Activated naive CD8-positive, alpha-beta T cell treated with anti-CD3 and anti-CD28 coated beads for 36 hours (primary cell): ENCODE data around the gene NDUFB2. TPM values are rescaled to one million over a fixed set of nuclear protein-coding genes. Genes with fewer than 3 reads are reported as not detected.
"Not testable (repeated sequence)": the region's sequence is repeated elsewhere in the genome, so short reads cannot be mapped to it uniquely, and the experiment has no call there.

ENCODE experiments used
- DNase-seq: peaks from one replicate; pipeline ENCODE4 v3.0.0; 2021
- H3K27ac Mint-ChIP-seq: one replicate; pipeline ENCODE4 v1.8.0; 2022; ENCODE audit warnings: mild to moderate bottlenecking, moderate library complexity, mixed read lengths
- H3K27me3 Mint-ChIP-seq: one replicate; pipeline ENCODE4 v1.8.0; 2022; ENCODE audit warnings: mild to moderate bottlenecking, mixed read lengths
- H3K36me3 Mint-ChIP-seq: one replicate; pipeline ENCODE4 v1.8.0; 2021; ENCODE audit warnings: mild to moderate bottlenecking, mixed read lengths
- H3K4me1 Mint-ChIP-seq: one replicate; pipeline ENCODE4 v1.8.0; 2021; ENCODE audit warnings: mixed read lengths
- H3K4me3 Mint-ChIP-seq: one replicate; pipeline ENCODE4 v1.8.0; 2022; ENCODE audit warnings: mild to moderate bottlenecking, moderate library complexity, mixed read lengths
- H3K9me3 Mint-ChIP-seq: one replicate; pipeline ENCODE4 v1.8.0; 2022; ENCODE audit warnings: mixed read lengths
- total RNA-seq, 2 experiments: library from RNA; stranded (reverse); gene quantifications; one replicate each; pipeline ENCODE4 v1.2.3, GENCODE V29; 2021

NDUFB2 gene
- total RNA-seq, 2 experiments from 2014 or later, result 175 to 196 TPM

DNA sequence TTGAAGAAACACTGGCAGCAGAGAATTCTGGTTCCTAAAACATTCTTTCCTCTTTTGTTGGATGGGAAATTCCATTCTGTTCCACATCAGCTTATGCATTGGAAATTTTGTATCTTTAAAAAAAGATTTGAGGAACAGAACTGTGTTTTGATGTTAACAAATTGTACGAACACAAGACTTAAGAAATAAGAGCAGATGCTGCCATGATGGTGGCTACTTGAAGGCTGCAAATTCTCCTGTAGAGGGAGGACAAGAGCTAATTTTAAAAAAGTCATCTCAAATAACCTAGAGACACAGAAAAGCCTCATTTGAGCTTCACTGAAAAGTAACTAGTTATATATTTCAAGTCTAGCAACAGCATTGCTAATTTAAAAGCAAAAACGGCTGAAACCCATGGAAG lies 29.8 kb downstream of the NDUFB2 start:
- Mint-ChIP-seq H3K4me1 (peaks cover 29% of the 10 kb centered on the region), H3K36me3 (peaks cover 2% of the 10 kb centered on the region), H3K9me3 (no peaks in the 10 kb centered on the region), H3K27me3 (no peaks in the 10 kb centered on the region), H3K4me3 (no peak overlapping the region), H3K27ac (peak overlapping the region; percentile 22)
- DNase-seq, result no peak

DNA sequence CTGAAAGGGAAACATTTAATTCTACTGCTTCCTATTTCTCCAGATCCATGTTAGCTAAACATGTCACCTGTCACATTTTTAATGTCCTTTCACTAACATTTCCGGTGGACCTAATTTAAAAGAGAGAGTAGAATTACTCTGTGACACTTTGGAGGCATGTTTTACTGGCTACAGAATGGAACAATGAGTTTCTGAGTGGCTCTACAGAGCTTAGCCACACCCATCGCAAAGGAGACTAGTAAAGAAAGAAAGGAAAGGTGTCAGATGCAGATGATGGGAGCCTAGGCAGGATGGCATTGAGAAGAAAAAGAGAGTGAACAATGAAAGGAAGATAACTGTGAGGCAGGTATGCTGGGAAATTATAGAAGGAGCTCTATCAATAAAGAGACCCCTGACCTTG lies 35.9 kb downstream of the NDUFB2 start:
- no peaks in the 10 kb centered on the region for H3K4me1 Mint-ChIP-seq
- no peak overlapping the region for H3K4me3 Mint-ChIP-seq
- no peak for DNase-seq

DNA sequence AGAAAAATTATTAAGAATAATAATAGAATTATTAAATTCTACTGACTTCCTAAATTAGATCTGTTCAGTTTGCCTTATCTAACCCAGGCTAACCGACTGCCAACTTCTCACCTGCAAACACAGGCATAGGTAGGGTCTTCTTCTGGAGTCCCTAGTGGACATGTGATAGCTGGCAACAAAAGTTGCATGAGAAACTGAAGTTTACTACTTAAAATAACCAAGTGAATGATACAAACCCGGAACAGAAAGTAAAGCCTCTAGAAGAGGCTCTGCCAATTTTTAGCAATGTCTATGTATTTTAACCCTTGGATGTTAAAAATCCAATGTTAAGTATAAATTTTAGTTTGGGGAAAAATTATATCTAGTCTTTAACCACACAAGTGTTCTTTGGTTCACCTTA lies 37.6 kb downstream of the NDUFB2 start:
- no peak overlapping the region for H3K4me3 Mint-ChIP-seq
- no peak overlapping the region for H3K27ac Mint-ChIP-seq
- DNase-seq, result no peak

More for the DNA sequence above, 35.9 kb downstream of the NDUFB2 start:
- H3K36me3 Mint-ChIP-seq, result peaks cover 5% of the 10 kb centered on the region
- H3K27ac Mint-ChIP-seq, result no peak overlapping the region
- no peaks in the 10 kb centered on the region for H3K27me3 Mint-ChIP-seq
- no peaks in the 10 kb centered on the region for H3K9me3 Mint-ChIP-seq

DNA sequence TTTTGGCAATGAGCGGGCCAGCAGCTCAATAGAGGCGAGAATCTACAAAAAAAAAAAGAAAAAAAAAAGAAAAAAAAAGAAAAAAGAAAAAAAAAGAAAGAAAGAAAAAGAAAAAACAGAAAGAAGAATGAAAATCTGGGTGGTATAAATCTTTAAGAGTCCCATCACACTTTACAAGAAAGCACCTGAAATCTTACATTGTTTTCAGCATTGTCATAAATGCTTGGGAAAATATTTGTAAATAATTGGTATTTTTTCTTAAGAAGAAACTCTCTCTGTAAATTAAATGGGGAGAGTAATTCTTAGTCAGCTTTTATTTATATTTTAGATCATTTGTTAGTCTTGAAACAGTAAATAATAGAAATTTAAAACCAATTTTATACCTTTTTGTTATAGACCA lies 38.2 kb downstream of the NDUFB2 start:
- no peaks in the 10 kb centered on the region for H3K4me1 Mint-ChIP-seq
- no peak overlapping the region for H3K4me3 Mint-ChIP-seq
- H3K36me3 Mint-ChIP-seq, result peaks cover 4% of the 10 kb centered on the region
- no peaks in the 10 kb centered on the region for H3K27me3 Mint-ChIP-seq
- no peak for DNase-seq
- no peak overlapping the region for H3K27ac Mint-ChIP-seq
- H3K9me3 Mint-ChIP-seq, result no peaks in the 10 kb centered on the region

More for the DNA sequence above, 37.6 kb downstream of the NDUFB2 start:
- Mint-ChIP-seq H3K36me3 (peaks cover 5% of the 10 kb centered on the region), H3K4me1 (no peaks in the 10 kb centered on the region), H3K9me3 (no peaks in the 10 kb centered on the region), H3K27me3 (no peaks in the 10 kb centered on the region)

DNA sequence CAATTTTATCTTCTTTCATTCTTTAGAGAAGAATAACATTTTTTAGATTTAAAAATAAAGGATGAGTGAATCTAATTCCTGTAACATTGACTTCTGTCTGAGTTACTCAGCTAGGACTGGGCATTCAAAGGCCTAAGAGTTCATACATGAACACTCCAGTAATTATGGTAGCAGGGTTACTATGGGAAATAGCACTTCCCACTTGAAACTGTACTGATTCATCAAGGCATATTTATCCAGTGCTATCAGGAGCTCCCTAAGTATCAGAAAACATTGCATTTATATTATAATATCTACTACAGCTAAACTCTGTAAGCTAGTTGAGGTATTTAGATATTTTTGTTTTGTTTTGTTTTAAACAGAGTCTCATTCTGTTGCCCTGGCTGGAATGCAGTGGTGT lies 41.8 kb downstream of the NDUFB2 start:
- H3K27me3 Mint-ChIP-seq, result no peaks in the 10 kb centered on the region
- H3K9me3 Mint-ChIP-seq, result no peaks in the 10 kb centered on the region
- peaks cover 6% of the 10 kb centered on the region for H3K36me3 Mint-ChIP-seq
- H3K4me1 Mint-ChIP-seq, result no peaks in the 10 kb centered on the region
- no peak for DNase-seq
- H3K27ac Mint-ChIP-seq, result no peak overlapping the region
- no peak overlapping the region for H3K4me3 Mint-ChIP-seq

DNA sequence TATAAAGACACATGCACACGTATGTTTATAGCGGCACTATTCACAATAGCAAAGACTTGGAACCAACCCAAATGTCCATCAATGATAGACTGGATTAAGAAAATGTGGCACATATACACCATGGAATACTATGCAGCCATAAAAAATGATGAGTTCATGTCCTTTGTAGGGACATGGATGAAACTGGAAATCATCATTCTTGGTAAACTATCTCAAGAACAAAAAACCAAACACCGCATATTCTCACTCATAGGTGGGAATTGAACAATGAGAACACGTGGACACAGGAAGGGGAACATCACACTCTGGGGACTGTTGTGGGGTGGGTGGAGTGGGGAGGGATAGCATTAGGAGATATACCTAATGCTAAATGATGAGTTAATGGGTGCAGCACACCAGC lies 46.7 kb downstream of the NDUFB2 start:
- not testable (repeated sequence) for H3K27ac Mint-ChIP-seq, DNase-seq, H3K4me3 Mint-ChIP-seq, H3K27me3 Mint-ChIP-seq, H3K4me1 Mint-ChIP-seq, H3K9me3 Mint-ChIP-seq
- peaks cover 12% of the 10 kb centered on the region for H3K36me3 Mint-ChIP-seq

DNA sequence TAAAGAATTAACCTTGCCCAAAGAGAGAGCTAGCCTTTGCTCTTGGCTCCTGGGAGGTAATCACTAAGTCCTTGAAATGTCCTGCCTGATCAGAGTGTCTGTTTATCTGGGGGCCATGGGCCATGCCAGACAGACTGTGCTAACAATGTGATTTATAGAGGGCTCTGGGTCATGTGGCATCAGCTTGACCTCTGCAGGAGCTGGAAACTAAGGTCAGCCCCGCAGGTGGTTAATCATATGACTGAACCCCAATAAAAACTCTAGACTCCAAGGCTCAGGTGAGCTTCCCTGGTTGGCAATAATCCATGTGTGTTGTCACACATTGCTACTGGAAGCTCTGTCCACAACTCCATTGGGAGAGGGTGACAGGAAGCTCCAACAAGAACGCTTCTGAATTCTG lies 47.5 kb downstream of the NDUFB2 start:
- Mint-ChIP-seq H3K4me1 (no peaks in the 10 kb centered on the region), H3K27ac (no peak overlapping the region), H3K36me3 (peaks cover 12% of the 10 kb centered on the region), H3K9me3 (no peaks in the 10 kb centered on the region), H3K4me3 (no peak overlapping the region), H3K27me3 (no peaks in the 10 kb centered on the region)
- DNase-seq, result no peak

DNA sequence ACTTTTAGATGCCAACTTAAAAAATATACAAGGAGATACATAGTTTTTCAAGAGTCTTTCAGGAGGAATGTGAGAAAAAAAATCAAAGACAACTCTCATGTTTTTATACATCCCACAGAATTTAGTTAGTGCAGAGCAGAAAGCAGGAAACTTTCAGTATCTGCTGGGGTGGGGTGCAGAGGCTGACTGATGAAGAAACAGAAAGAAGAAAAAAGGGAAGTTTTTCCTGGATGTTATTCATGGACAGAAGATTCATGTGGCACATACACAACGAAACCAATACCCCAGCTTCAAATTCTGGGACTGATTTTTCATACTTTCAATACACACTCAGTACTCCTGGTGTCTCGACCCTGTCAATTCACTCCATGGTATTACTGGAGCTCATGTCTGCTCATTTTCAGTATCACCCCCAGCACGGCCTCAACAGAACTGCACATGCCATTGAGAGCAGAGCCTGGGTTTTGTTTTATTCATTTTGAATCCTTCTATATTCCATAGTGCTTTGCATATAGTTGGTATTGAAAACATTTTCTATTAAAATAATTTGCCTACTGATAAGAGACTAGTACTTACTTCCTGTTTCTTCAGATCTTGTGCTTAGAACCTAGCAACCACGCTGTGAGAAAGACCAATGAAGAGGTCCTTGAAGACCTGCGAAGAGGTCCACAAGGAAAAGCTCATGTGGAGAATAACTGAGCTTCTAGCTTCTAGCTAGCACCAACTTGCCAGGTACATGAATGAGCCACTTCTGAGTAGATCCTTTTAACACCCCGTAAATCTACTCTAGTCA lies 49.0 kb downstream of the NDUFB2 start:
- H3K36me3 Mint-ChIP-seq, result peaks cover 12% of the 10 kb centered on the region

DNA sequence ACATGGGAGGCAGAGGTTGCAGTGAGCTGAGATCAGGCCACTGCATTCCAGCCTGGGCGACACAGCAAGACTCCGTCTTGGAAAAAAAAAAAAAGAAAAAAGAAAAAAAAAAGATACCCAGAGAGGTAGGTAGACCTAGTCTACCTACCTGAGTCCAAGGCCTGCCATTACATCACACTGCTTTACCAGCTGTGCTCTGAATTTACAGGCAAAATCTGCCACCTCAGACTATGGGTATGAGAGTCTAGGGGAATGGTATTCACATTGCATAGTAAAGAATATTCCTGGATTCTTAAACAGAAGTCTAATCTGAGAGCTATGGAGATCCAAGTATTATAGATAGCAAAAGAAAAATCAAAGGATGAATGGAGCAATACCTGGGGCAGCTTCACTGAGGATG lies 50.2 kb downstream of the NDUFB2 start:
- Mint-ChIP-seq H3K27ac (no peak overlapping the region), H3K4me3 (no peak overlapping the region), H3K27me3 (no peaks in the 10 kb centered on the region), H3K4me1 (no peaks in the 10 kb centered on the region), H3K36me3 (peaks cover 12% of the 10 kb centered on the region), H3K9me3 (no peaks in the 10 kb centered on the region)
- DNase-seq, result no peak

More for the DNA sequence above, 49.0 kb downstream of the NDUFB2 start:
- Mint-ChIP-seq H3K4me1 (no peaks in the 10 kb centered on the region), H3K9me3 (no peaks in the 10 kb centered on the region), H3K27ac (no peak overlapping the region), H3K27me3 (no peaks in the 10 kb centered on the region), H3K4me3 (no peak overlapping the region)
- DNase-seq, result no peak

DNA sequence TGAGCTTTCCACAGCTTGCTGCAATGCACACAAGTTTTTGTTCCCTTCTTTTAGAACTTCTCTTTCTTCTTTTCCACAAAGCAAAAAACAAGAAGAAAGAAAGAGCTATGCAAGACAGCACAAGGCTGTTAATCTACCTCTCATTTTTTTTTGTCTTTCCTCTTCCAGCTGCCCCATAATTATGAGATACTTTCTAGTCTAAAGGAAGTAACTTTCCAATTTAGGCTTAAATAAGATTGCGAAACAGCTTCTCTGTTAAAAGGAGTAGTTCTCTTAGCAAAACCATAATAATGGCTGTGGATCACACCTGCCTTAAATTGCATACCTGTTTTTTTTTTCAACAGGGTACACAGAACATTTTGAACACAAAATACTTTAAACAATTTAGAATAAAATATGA lies 56.0 kb downstream of the NDUFB2 start:
- no peak for DNase-seq
- Mint-ChIP-seq H3K9me3 (no peaks in the 10 kb centered on the region), H3K4me3 (no peak overlapping the region), H3K27me3 (no peaks in the 10 kb centered on the region), H3K27ac (no peak overlapping the region), H3K4me1 (no peaks in the 10 kb centered on the region), H3K36me3 (peaks cover 2% of the 10 kb centered on the region)

DNA sequence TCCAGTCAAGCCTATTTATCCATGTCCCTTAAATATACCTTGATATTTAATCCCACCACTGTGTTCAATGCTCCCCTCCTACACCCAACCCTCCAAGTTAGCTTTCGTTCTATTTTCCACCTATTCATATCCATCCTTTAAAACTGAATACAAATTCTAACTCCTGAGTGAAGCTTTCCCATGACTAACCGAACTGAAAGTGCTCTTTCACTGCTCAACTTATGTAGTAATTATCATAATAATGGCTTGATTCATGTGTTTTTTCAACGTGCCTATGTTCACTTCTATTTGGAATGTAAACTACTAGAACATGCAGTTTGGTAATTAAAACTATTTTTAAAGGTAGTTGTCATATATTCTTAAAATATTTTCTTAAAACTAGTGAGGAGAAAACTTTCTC lies 58.0 kb downstream of the NDUFB2 start:
- no peaks in the 10 kb centered on the region for H3K4me1 Mint-ChIP-seq
- H3K27ac Mint-ChIP-seq, result no peak overlapping the region
- H3K9me3 Mint-ChIP-seq, result no peaks in the 10 kb centered on the region
- no peak for DNase-seq
- H3K4me3 Mint-ChIP-seq, result no peak overlapping the region
- H3K27me3 Mint-ChIP-seq, result no peaks in the 10 kb centered on the region
- H3K36me3 Mint-ChIP-seq, result peaks cover 3% of the 10 kb centered on the region

Other genes starting within 250 kb of the NDUFB2 start
- 10 to 100 TPM; 47.7 to 48.1 TPM for gene MKRN1, start 217.2 kb upstream of the NDUFB2 start, total RNA-seq
- not detected for gene DENND2A, start 55.9 kb upstream of the NDUFB2 start, total RNA-seq
- gene ADCK2, start 23.8 kb upstream of the NDUFB2 start, total RNA-seq, result 10 to 100 TPM; 23.3 to 23.9 TPM
- 10 to 100 TPM; 26.6 to 27.0 TPM for gene BRAF, start 228.2 kb downstream of the NDUFB2 start, total RNA-seq